Measurements from ENCODE around the gene MYBPHL.

Gene MYBPHL

GRCh38 chr1:109279615-109280278 is 27.1 kb downstream of the MYBPHL start:
- no peak for DNase-seq

GRCh38 chr1:109277434-109278204 is 29.2 kb downstream of the MYBPHL start:
- DNase-seq, result no peak

- no peak for DNase-seq
Measured at GRCh38 chr1:109275706-109276345, 31.0 kb downstream of the MYBPHL start.

GRCh38 chr1:109274533-109275476 is 32.0 kb downstream of the MYBPHL start:
- no peak for DNase-seq

- DNase-seq, result no peak
Measured at GRCh38 chr1:109273570-109274288, 33.1 kb downstream of the MYBPHL start.

GRCh38 chr1:109272831-109273547 is 33.8 kb downstream of the MYBPHL start:
- no peak for DNase-seq

- DNase-seq, result no peak
Measured at GRCh38 chr1:109272021-109272799, 34.6 kb downstream of the MYBPHL start.

GRCh38 chr1:109271458-109271857 is 35.4 kb downstream of the MYBPHL start:
- DNase-seq, result no peak

GRCh38 chr1:109270623-109271317 is 36.0 kb downstream of the MYBPHL start:
- no peak for DNase-seq

GRCh38 chr1:109269981-109270622 is 36.7 kb downstream of the MYBPHL start:
- no peak for DNase-seq

- no peak for DNase-seq
Measured at GRCh38 chr1:109269212-109269980, 37.4 kb downstream of the MYBPHL start.

- no peak for DNase-seq
Measured at GRCh38 chr1:109268431-109269211, 38.2 kb downstream of the MYBPHL start.

GRCh38 chr1:109267743-109268300 is 39.0 kb downstream of the MYBPHL start:
- DNase-seq, result no peak

- DNase-seq, result no peak
Measured at GRCh38 chr1:109266965-109267364, 39.8 kb downstream of the MYBPHL start.

GRCh38 chr1:109265741-109266330 is 41.0 kb downstream of the MYBPHL start:
- DNase-seq, result no peak

- no peak for DNase-seq
Measured at GRCh38 chr1:109265016-109265415, 41.8 kb downstream of the MYBPHL start.

- no peak for DNase-seq
Measured at GRCh38 chr1:109264379-109264755, 42.4 kb downstream of the MYBPHL start.

All from GOT3 (cell line).